Osteocyte (in vitro differentiated cells): ENCODE measurements around the gene USP20. TPM values are rescaled to one million over a fixed set of nuclear protein-coding genes. Genes with fewer than 3 reads are reported as not detected.

Source experiments
- DNase-seq: peaks from one replicate; pipeline ENCODE4 v3.0.0; 2021; ENCODE audit warnings: mixed read lengths; ENCODE audit not compliant: unreplicated experiment; ENCODE audit errors: extremely low spot score
- H3K27ac Mint-ChIP-seq: one replicate; pipeline ENCODE4 v1.8.0; 2021; ENCODE audit warnings: mild to moderate bottlenecking, mixed read lengths; ENCODE audit not compliant: unreplicated experiment
- H3K27me3 Mint-ChIP-seq: one replicate; pipeline ENCODE4 v1.8.0; 2021; ENCODE audit warnings: mixed read lengths; ENCODE audit not compliant: unreplicated experiment
- H3K36me3 Mint-ChIP-seq: one replicate; pipeline ENCODE4 v1.8.0; 2021; ENCODE audit warnings: mixed read lengths; ENCODE audit not compliant: unreplicated experiment
- H3K4me1 Mint-ChIP-seq: one replicate; pipeline ENCODE4 v1.8.0; 2021; ENCODE audit warnings: mixed read lengths; ENCODE audit not compliant: unreplicated experiment
- H3K4me3 Mint-ChIP-seq: one replicate; pipeline ENCODE4 v1.8.0; 2021; ENCODE audit warnings: mild to moderate bottlenecking, moderate library complexity, mixed read lengths; ENCODE audit not compliant: unreplicated experiment
- H3K9me3 Mint-ChIP-seq: one replicate; pipeline ENCODE4 v1.8.0; 2021; ENCODE audit warnings: mixed read lengths; ENCODE audit not compliant: unreplicated experiment
- total RNA-seq: library from RNA; stranded (reverse); gene quantifications from 2 replicates; pipeline ENCODE4 v1.2.1, GENCODE V29; 2021
- TF ChIP-seq, protein P1 (sequence below): fragments of 200-600 bp; sonication (generic); IDR thresholded peaks from 2 replicates; pipeline ENCODE4 v1.5.0; 2021; ENCODE audit warnings: antibody characterized with exemption, mild to moderate bottlenecking, moderate library complexity

Gene USP20
- total RNA-seq, 1 donor from 2014 or later = 32.6 TPM

DNA sequence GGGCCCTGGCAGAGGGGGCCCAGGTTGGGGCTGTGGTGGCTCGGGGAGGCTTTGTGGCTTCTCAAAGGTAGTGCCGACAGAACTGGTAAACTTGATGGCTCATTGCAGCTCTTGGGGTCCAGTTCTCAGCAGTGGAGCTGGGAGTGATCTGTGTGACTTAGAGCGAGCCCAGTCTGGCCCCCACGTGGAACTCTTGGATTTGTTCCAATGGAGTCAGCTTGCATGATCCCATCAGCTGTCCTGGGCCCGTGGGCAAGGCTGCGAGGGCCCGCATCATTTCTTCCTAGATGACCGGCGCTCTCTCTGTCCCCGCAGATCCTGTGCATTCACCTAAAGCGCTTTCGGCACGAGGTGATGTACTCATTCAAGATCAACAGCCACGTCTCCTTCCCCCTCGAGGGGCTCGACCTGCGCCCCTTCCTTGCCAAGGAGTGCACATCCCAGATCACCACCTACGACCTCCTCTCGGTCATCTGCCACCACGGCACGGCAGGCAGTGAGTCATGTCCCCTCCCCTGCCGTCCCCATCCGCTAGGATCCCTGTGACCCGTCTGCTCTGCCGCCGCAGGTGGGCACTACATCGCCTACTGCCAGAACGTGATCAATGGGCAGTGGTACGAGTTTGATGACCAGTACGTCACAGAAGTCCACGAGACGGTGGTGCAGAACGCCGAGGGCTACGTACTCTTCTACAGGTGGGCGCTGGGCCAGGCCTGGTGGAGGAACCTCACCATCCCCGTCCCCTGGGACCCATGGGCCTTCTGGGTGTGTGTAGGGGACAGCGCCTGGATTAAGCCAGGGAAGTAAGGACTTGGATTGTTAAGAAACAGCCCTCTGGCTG lies 39.2 kb downstream of the USP20 start:
- Mint-ChIP-seq H3K36me3 (peaks cover 16% of the 10 kb centered on the region), H3K27me3 (no peaks in the 10 kb centered on the region), H3K27ac (no peak overlapping the region), H3K4me3 (no peak overlapping the region), H3K9me3 (no peaks in the 10 kb centered on the region), H3K4me1 (no peaks in the 10 kb centered on the region)
- TF ChIP-seq, protein P1, sequence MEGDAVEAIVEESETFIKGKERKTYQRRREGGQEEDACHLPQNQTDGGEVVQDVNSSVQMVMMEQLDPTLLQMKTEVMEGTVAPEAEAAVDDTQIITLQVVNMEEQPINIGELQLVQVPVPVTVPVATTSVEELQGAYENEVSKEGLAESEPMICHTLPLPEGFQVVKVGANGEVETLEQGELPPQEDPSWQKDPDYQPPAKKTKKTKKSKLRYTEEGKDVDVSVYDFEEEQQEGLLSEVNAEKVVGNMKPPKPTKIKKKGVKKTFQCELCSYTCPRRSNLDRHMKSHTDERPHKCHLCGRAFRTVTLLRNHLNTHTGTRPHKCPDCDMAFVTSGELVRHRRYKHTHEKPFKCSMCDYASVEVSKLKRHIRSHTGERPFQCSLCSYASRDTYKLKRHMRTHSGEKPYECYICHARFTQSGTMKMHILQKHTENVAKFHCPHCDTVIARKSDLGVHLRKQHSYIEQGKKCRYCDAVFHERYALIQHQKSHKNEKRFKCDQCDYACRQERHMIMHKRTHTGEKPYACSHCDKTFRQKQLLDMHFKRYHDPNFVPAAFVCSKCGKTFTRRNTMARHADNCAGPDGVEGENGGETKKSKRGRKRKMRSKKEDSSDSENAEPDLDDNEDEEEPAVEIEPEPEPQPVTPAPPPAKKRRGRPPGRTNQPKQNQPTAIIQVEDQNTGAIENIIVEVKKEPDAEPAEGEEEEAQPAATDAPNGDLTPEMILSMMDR = no peak
- no peak for DNase-seq

DNA sequence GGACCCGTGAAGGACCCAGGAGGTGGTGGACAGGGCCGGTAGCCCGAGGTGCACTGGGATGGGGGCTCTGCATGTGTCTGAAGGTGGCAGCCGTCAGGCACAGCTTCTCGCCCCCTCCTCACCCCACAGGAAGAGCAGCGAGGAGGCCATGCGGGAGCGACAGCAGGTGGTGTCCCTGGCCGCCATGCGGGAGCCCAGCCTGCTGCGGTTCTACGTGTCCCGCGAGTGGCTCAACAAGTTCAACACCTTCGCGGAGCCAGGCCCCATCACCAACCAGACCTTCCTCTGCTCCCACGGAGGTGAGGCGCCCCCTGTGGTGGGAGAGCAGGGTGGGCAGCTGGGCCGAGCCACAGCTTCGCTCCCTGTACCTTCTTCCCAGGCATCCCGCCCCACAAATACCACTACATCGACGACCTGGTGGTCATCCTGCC lies 39.9 kb downstream of the USP20 start:
- peaks cover 19% of the 10 kb centered on the region for H3K36me3 Mint-ChIP-seq
- H3K4me1 Mint-ChIP-seq = no peaks in the 10 kb centered on the region
- H3K4me3 Mint-ChIP-seq = no peak overlapping the region
- H3K27me3 Mint-ChIP-seq = no peaks in the 10 kb centered on the region
- TF ChIP-seq, protein P1 = no peak
- DNase-seq = no peak
- no peak overlapping the region for H3K27ac Mint-ChIP-seq
- no peaks in the 10 kb centered on the region for H3K9me3 Mint-ChIP-seq

DNA sequence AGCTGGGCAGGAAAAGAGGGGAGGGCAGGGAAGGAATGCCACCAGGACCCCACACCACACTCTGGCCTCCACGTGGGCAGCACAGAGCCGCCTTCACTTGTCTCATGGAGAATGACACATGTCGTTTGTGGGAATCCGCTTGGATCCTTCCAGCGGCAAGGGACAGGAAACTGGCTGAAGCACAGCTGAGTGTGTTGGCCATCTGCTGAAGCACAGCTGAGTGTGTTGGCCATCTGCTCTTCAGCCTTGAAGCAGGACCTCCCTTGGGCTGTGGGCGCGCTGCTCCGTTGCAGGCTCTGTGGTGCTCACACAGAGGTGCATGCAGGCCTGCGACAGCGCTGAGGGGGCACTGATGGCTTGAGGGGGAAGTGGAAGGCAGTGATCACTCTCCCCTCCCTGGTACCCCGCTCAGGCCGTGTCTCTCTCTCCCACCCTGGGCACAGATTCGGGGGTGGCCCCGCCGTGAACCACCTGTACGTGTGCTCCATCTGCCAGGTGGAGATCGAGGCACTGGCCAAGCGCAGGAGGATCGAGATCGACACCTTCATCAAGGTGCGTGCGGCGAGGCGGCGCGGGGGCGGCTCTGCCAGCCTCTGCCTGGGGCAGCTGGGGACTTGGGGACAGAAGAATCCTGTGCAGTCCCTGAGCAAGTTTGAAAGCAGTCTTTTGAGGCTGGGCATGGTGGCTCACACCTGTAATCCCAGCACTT lies 40.6 kb downstream of the USP20 start:
- Mint-ChIP-seq H3K27ac (no peak overlapping the region), H3K27me3 (no peaks in the 10 kb centered on the region), H3K9me3 (no peaks in the 10 kb centered on the region), H3K4me3 (no peak overlapping the region), H3K36me3 (peaks cover 25% of the 10 kb centered on the region), H3K4me1 (no peaks in the 10 kb centered on the region)
- no peak for DNase-seq
- TF ChIP-seq, protein P1 = no peak

DNA sequence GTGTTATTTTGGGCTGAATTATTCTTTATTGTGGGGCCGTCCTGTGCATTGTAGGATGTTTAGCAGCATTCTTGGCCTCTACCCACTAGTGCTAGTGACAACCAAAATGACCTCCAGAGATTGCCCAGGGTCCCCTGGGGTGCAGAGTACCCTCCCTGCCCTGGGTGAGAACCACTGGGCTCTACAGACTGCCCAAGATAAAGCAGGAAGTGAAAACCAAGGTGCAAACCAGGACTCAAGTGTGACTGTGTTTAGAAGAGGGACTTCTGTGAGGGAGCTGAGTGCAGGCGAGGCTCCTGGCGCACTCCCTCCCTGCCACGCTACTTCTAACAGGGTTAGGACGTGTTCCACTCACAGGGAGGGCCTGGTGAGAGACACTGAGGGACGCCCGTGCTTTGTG lies 41.6 kb downstream of the USP20 start:
- Mint-ChIP-seq H3K4me3 (no peak overlapping the region), H3K4me1 (no peaks in the 10 kb centered on the region), H3K9me3 (no peaks in the 10 kb centered on the region), H3K27ac (no peak overlapping the region), H3K36me3 (peaks cover 27% of the 10 kb centered on the region), H3K27me3 (no peaks in the 10 kb centered on the region)
- TF ChIP-seq, protein P1 = no peak
- no peak for DNase-seq

DNA sequence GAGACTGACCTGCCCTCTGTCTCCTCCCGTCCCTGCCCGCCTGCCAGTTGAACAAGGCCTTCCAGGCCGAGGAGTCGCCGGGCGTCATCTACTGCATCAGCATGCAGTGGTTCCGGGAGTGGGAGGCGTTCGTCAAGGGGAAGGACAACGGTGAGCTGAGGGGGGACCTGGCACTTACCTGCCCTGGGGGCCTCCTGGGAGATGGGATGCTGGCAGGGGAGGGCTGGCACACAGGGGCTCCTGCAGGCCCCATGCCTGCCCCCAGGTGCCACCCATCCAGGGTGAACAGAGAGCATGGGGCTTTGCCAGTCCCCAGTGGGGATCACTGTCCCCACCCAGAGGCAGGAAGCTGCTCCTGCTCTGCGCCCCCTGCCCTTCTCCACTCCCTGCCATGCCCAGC lies 43.0 kb downstream of the USP20 start:
- Mint-ChIP-seq H3K4me1 (no peaks in the 10 kb centered on the region), H3K27ac (no peak overlapping the region), H3K36me3 (peaks cover 29% of the 10 kb centered on the region), H3K4me3 (no peak overlapping the region), H3K27me3 (no peaks in the 10 kb centered on the region), H3K9me3 (no peaks in the 10 kb centered on the region)
- TF ChIP-seq, protein P1 = no peak
- no peak for DNase-seq
